Measurements from ENCODE around the gene RHOT2. TPM values are rescaled to one million over a fixed set of nuclear protein-coding genes. Genes with fewer than 3 reads are reported as not detected.

RHOT2 gene
- total and polyA plus RNA-seq, 2 of the 8 experiments (the other 6 are each of a cell fraction or from before 2014, with no cell fraction given): 149 to 194 TPM

- ChIA-PET POLR2A (ENCODE audit: partially characterized antibody) (interaction anchor here (0.7 to 17.4 kb wide), 6 partner anchors 10 to 31 kb away, joined by 3 to 214 read pairs (median 6); partner anchors contain the start of genes JMJD8, RHBDL1, STUB1 and WDR90), CTCF (ENCODE audit: partially characterized antibody) (interaction anchor here (0.6 to 11.3 kb wide), 19 partner anchors 10 to 264 kb away, joined by 3 to 104 read pairs (median 4); partner anchors contain the start of genes METTL26 and WDR90)
- no peak; the same call in none of the 2 replicates for TF ChIP-seq TBP (IDR thresholded peaks at IDR 0.05; ENCODE audit: low read depth, low read length)
- no peak for TF ChIP-seq JUN (IDR thresholded peaks at IDR 0.05; ENCODE audit: low read depth, low read length)
- TF ChIP-seq TAF7 (optimal IDR thresholded peaks at IDR 0.05; ENCODE audit: borderline replicate concordance, low read depth, low read length): peak; percentile 15
- TF ChIP-seq PHF8 (conservative IDR thresholded peaks at IDR 0.05; ENCODE audit: low read depth, low read length): no peak
- TF ChIP-seq CBX8 (IDR thresholded peaks at IDR 0.05; ENCODE audit: borderline replicate concordance, low read depth, low read length): no peak
- no peak for TF ChIP-seq SIRT6 (IDR thresholded peaks at IDR 0.05; ENCODE audit: low read length)
- no peak for TF ChIP-seq JUND (IDR thresholded peaks at IDR 0.05; ENCODE audit: low read length)
- TF ChIP-seq ZNF274 (IDR thresholded peaks at IDR 0.05; ENCODE audit: borderline replicate concordance, extremely low read depth, low read length): no peak
- no peak for TF ChIP-seq GTF2F1 (IDR thresholded peaks at IDR 0.05; ENCODE audit: borderline replicate concordance, low read depth, low read length)
- 0 out of 3 replicates have a peak, but pooled peaks of 1 of the 2 experiments have one; percentile 18 for TF ChIP-seq POLR2A (IDR thresholded peaks at IDR 0.05; ENCODE audit: control extremely low read depth in 1 of 2, low read depth in 2 of 2, low read length in 2 of 2)
- no peak for TF ChIP-seq EZH2 (IDR thresholded peaks at IDR 0.05; ENCODE audit: low read depth, low read length, severe bottlenecking)
Measured at GRCh38 chr16:660459-661183, 7.3 kb upstream of the RHOT2 start.

More at GRCh38 chr16:660459-661183, 7.3 kb upstream of the RHOT2 start:
- no peak overlapping the region for H3K27ac ChIP-seq (ENCODE audit: low read depth, low read length)
- H2AK5ac ChIP-seq (ENCODE audit: low read depth, low read length): no peak overlapping the region
- FAIRE-seq (peak; percentile 55), DNase-seq (ENCODE audit: low read depth in 1 of 2, low spot score in 2 of 2) (peak in 1 of 2 experiments; percentile 86)
- H3K9ac ChIP-seq (replicated peaks in 1 of 4; ENCODE audit: extremely low read depth in 1 of 4, low read depth in 3 of 4, low read length in 3 of 4): no peak overlapping the region
- no peak overlapping the region for H2BK20ac ChIP-seq (ENCODE audit: low read length)
- no peaks in the 10 kb centered on the region for H3K79me2 ChIP-seq (ENCODE audit: control insufficient read depth in 1 of 2, insufficient read depth in 2 of 2, low read length in 2 of 2)
- peak overlapping the region in 1 of 2 experiments; percentile 53; a peak in 2 of 4 replicates for H3K4me2 ChIP-seq (ENCODE audit: insufficient read depth in 1 of 2, low read depth in 2 of 2, low read length in 2 of 2)
- H3K9me3 ChIP-seq (ENCODE audit: insufficient read depth in 2 of 2, low read depth in 1 of 2, low read length in 1 of 2): no peaks in the 10 kb centered on the region
- H4K5ac ChIP-seq (ENCODE audit: insufficient read length, low read depth, low read length): no peak overlapping the region
- no peak overlapping the region for H3K56ac ChIP-seq (replicated peaks; ENCODE audit: insufficient read length, low read depth, low read length)
- peak overlapping the region; percentile 81; the same call in 1 of the 2 replicates for H2BK15ac ChIP-seq (ENCODE audit: low read length)
- H3K4me3 ChIP-seq (ENCODE audit: extremely low read depth in 1 of 4, insufficient read depth in 2 of 4, low read depth in 3 of 4, low read length in 4 of 4): no peak overlapping the region
- H2AFZ ChIP-seq (ENCODE audit: low read length): no peak overlapping the region; the same call in 1 of the 2 replicates
- peak overlapping the region; percentile 98 for H4K91ac ChIP-seq (replicated peaks; ENCODE audit: insufficient read length, low read length)
- H3K36me3 ChIP-seq (ENCODE audit: control insufficient read depth in 2 of 4, insufficient read depth in 4 of 4, low read length in 3 of 4): peaks cover 0 to 25% (median 1%) of the 10 kb centered on the region in 4 experiments; a peak in 3 of 8 replicates
- no peaks in the 10 kb centered on the region for H3K79me1 ChIP-seq (ENCODE audit: low read depth, low read length)
- H2BK5ac ChIP-seq (ENCODE audit: low read depth, low read length): 0 out of 2 replicates have a peak overlapping the region, but pooled peaks have one; percentile 41
- no peaks in the 10 kb centered on the region for H3K27me3 ChIP-seq (replicated peaks in 1 of 4; ENCODE audit: control insufficient read depth in 3 of 4, extremely low read depth in 1 of 4, insufficient read depth in 3 of 4, low read length in 3 of 4)
- no peak overlapping the region for H3K14ac ChIP-seq (ENCODE audit: insufficient read length)
- H3K18ac ChIP-seq (ENCODE audit: extremely low read depth, low read length): peak overlapping the region; percentile 71; the same call in 1 of the 2 replicates
- 39% methylated on average over 20 of the region's 43 CpGs; no CpG with 5 or more reads in 1 of the 2 experiments for WGBS, 2 experiments (ENCODE audit: extremely low coverage in 1 of 2, insufficient coverage in 1 of 2, insufficient read length in 1 of 2, insufficient replicate concordance in 2 of 2, low coverage in 1 of 2, low lambda C conversion rate in 2 of 2, missing lambda C conversion rate in 1 of 2)
- no peak overlapping the region for H2BK120ac ChIP-seq (replicated peaks; ENCODE audit: low read depth, low read length)
- peaks cover 0 to 8% (median 1%) of the 10 kb centered on the region in 4 experiments; a peak in 4 of 7 replicates for H3K4me1 ChIP-seq (replicated peaks in 1 of 4; ENCODE audit: control insufficient read depth in 3 of 4, insufficient read depth in 4 of 4, low read length in 3 of 4)
- H3K23me2 ChIP-seq (ENCODE audit: low read depth, low read length): no peaks in the 10 kb centered on the region
- H2BK12ac ChIP-seq (ENCODE audit: low read depth, low read length): no peak overlapping the region
- H4K20me1 ChIP-seq (replicated peaks in 1 of 2; ENCODE audit: control insufficient read depth in 1 of 2, insufficient read depth in 2 of 2, low read length in 2 of 2): no peaks in the 10 kb centered on the region
- H3K23ac ChIP-seq (ENCODE audit: insufficient read length): no peak overlapping the region
- peak overlapping the region; percentile 77 for H3K4ac ChIP-seq (replicated peaks; ENCODE audit: insufficient read length, low read depth, low read length)
- peak overlapping the region; percentile 85 for H4K8ac ChIP-seq (ENCODE audit: extremely low read depth, insufficient read depth, low read length)

Measured in H1 (cell line).